ENCODE results near the gene AAMP. TPM values are rescaled to one million over a fixed set of nuclear protein-coding genes. Genes with fewer than 3 reads are reported as not detected.

AAMP gene
- total RNA-seq, 1 donor from 2014 or later, result 205 TPM

GRCh38 chr2:218280260-218280870 is 10.4 kb upstream of the AAMP start:
- H3K36me3 ChIP-seq (ENCODE audit: control insufficient read depth, insufficient read depth, low read length), result peaks cover 65% of the 10 kb centered on the region
- no peaks in the 10 kb centered on the region for H3K27me3 ChIP-seq (ENCODE audit: control insufficient read depth, insufficient read depth, low read length)
- H3K4me3 ChIP-seq (ENCODE audit: low read depth, low read length), result no peak overlapping the region
- no peak for DNase-seq (ENCODE audit: low read depth)
- TF ChIP-seq CTCF (IDR thresholded peaks at IDR 0.05; ENCODE audit: insufficient read depth, low read length, severe bottlenecking), result no peak
- no peak for FAIRE-seq

GRCh38 chr2:218278531-218279360 is 8.8 kb upstream of the AAMP start:
- FAIRE-seq, result no peak
- DNase-seq (ENCODE audit: low read depth), result no peak
- H3K27me3 ChIP-seq (ENCODE audit: control insufficient read depth, insufficient read depth, low read length), result no peaks in the 10 kb centered on the region
- peaks cover 71% of the 10 kb centered on the region for H3K36me3 ChIP-seq (ENCODE audit: control insufficient read depth, insufficient read depth, low read length)
- H3K4me3 ChIP-seq (ENCODE audit: low read depth, low read length), result no peak overlapping the region
- no peak for TF ChIP-seq CTCF (IDR thresholded peaks at IDR 0.05; ENCODE audit: insufficient read depth, low read length, severe bottlenecking)

- Histone ChIP-seq H3K4me3 (ENCODE audit: low read depth, low read length) (no peak overlapping the region), H3K36me3 (ENCODE audit: control insufficient read depth, insufficient read depth, low read length) (peaks cover 70% of the 10 kb centered on the region), H3K27me3 (ENCODE audit: control insufficient read depth, insufficient read depth, low read length) (no peaks in the 10 kb centered on the region)
- DNase-seq (ENCODE audit: low read depth), result no peak
- FAIRE-seq, result peak; percentile 52
- no peak for TF ChIP-seq CTCF (IDR thresholded peaks at IDR 0.05; ENCODE audit: insufficient read depth, low read length, severe bottlenecking)
These were observed 8.0 kb upstream of the AAMP start for GRCh38 chr2:218277921-218278320.

- peak; percentile 27 for TF ChIP-seq CTCF (IDR thresholded peaks at IDR 0.05; ENCODE audit: insufficient read depth, low read length, severe bottlenecking)
- Histone ChIP-seq H3K4me3 (ENCODE audit: low read depth, low read length) (no peak overlapping the region), H3K36me3 (ENCODE audit: control insufficient read depth, insufficient read depth, low read length) (peaks cover 66% of the 10 kb centered on the region), H3K27me3 (ENCODE audit: control insufficient read depth, insufficient read depth, low read length) (no peaks in the 10 kb centered on the region)
- no peak for DNase-seq (ENCODE audit: low read depth)
- FAIRE-seq, result peak; percentile 40
These were observed 7.2 kb upstream of the AAMP start for GRCh38 chr2:218276986-218277755.

GRCh38 chr2:218275371-218276072 is 5.6 kb upstream of the AAMP start:
- DNase-seq (ENCODE audit: low read depth), result no peak
- H3K4me3 ChIP-seq (ENCODE audit: low read depth, low read length), result no peak overlapping the region
- TF ChIP-seq CTCF (IDR thresholded peaks at IDR 0.05; ENCODE audit: insufficient read depth, low read length, severe bottlenecking), result no peak
- H3K36me3 ChIP-seq (ENCODE audit: control insufficient read depth, insufficient read depth, low read length), result peaks cover 56% of the 10 kb centered on the region
- FAIRE-seq, result no peak
- H3K27me3 ChIP-seq (ENCODE audit: control insufficient read depth, insufficient read depth, low read length), result no peaks in the 10 kb centered on the region
